KMS-11 (cell line): Measurements from ENCODE around the gene SARS1.

ENCODE experiments used
- H2AFZ ChIP-seq: fragments of 200-600 bp; sonication (generic); 2 replicates; pipeline ENCODE4 v1.6.1; 2016; ENCODE audit warnings: antibody characterized with exemption, mixed run types, low read depth
- H3K27ac ChIP-seq: fragments of 200-600 bp; sonication (generic); 2 replicates; pipeline ENCODE4 v1.6.1; 2016; ENCODE audit warnings: mild to moderate bottlenecking, mixed run types
- H3K27me3 ChIP-seq: fragments of 200-600 bp; sonication (generic); 2 replicates; pipeline ENCODE4 v1.6.1; 2017; ENCODE audit warnings: mild to moderate bottlenecking, low read depth, mixed run types, moderate library complexity; ENCODE audit not compliant: insufficient read depth
- H3K36me3 ChIP-seq: fragments of 200-600 bp; sonication (generic); 2 replicates; pipeline ENCODE4 v1.6.1; 2017; ENCODE audit warnings: mild to moderate bottlenecking, mixed run types; ENCODE audit not compliant: insufficient read depth
- H3K4me1 ChIP-seq: fragments of 200-600 bp; sonication (generic); 2 replicates; pipeline ENCODE4 v1.6.1; 2016; ENCODE audit warnings: mild to moderate bottlenecking, low read depth, mixed run types; ENCODE audit not compliant: poor library complexity, severe bottlenecking
- H3K4me2 ChIP-seq: fragments of 200-600 bp; sonication (generic); 2 replicates; pipeline ENCODE4 v1.7.0; 2016; ENCODE audit warnings: mild to moderate bottlenecking, mixed run types
- H3K4me3 ChIP-seq: fragments of 200-600 bp; sonication (generic); IDR thresholded peaks from 2 replicates; pipeline ENCODE4 v1.6.1; 2017; ENCODE audit warnings: low read depth, low read length, mixed read lengths; ENCODE audit not compliant: insufficient read depth
- H3K79me2 ChIP-seq: fragments of 200-600 bp; sonication (generic); 2 replicates; pipeline ENCODE4 v1.6.1; 2016; ENCODE audit warnings: low read depth, mixed run types; ENCODE audit not compliant: insufficient read depth
- H3K9ac ChIP-seq: fragments of 200-600 bp; sonication (generic); 2 replicates; pipeline ENCODE4 v1.6.1; 2016; ENCODE audit warnings: mild to moderate bottlenecking, mixed run types
- H4K20me1 ChIP-seq: fragments of 200-600 bp; sonication (generic); 2 replicates; pipeline ENCODE4 v1.6.1; 2016; ENCODE audit warnings: mild to moderate bottlenecking, mixed run types; ENCODE audit not compliant: insufficient read depth
- CTCF ChIP-seq: fragments of 200-600 bp; sonication (generic); conservative IDR thresholded peaks from 2 replicates; pipeline ENCODE4 v1.6.1; 2017; ENCODE audit warnings: low read depth, mild to moderate bottlenecking, antibody characterized with exemption, low read length, moderate library complexity, mixed read lengths

Gene SARS1

GRCh38 chr1:109225308-109225707, 11.6 kb downstream of the SARS1 start:
- Histone ChIP-seq H3K79me2 (peaks cover 69% of the 10 kb centered on the region), H2AFZ (no peak overlapping the region), H3K36me3 (peaks cover 15% of the 10 kb centered on the region; the same call in 1 of the 2 replicates), H3K27me3 (no peaks in the 10 kb centered on the region), H4K20me1 (0 out of 2 replicates have a peak, but pooled peaks cover 1% of the 10 kb centered on the region), H3K9ac (no peak overlapping the region), H3K4me2 (no peak overlapping the region), H3K4me1 (peaks cover 10% of the 10 kb centered on the region), H3K27ac (no peak overlapping the region), H3K4me3 (no peak overlapping the region)
- no peak for TF ChIP-seq CTCF

- H3K4me1 ChIP-seq, result peaks cover 6% of the 10 kb centered on the region
These were observed 12.2 kb downstream of the SARS1 start for GRCh38 chr1:109225711-109226445.

DNA sequence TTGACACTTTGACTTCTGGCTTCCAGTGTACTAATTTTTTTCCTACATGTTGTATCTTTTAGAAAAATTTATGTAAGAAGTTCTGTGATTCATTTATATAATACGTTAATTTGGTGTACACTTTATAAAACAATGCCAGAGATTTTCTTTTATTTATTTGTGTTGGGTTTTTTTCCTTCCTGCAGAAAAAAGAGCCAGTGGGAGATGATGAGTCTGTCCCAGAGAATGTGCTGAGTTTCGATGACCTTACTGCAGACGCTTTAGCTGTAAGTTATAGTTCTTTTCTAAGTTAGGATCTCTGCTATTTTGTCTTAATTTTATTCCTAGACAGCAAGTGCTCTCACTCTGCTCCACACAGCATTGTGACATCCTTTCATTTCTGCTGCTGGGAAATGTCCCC, 14.4 kb downstream of the SARS1 start:
- Histone ChIP-seq H3K79me2 (peaks cover 42% of the 10 kb centered on the region), H3K9ac (no peak overlapping the region), H3K4me3 (no peak overlapping the region), H3K27ac (no peak overlapping the region), H2AFZ (no peak overlapping the region), H3K27me3 (no peaks in the 10 kb centered on the region), H3K36me3 (peaks cover 20% of the 10 kb centered on the region; the same call in 1 of the 2 replicates), H3K4me2 (no peak overlapping the region), H3K4me1 (no peaks in the 10 kb centered on the region), H4K20me1 (no peaks in the 10 kb centered on the region)
- no peak for TF ChIP-seq CTCF

More at GRCh38 chr1:109225711-109226445, 12.2 kb downstream of the SARS1 start:
- no peak overlapping the region for H3K4me3 ChIP-seq
- no peak overlapping the region for H3K4me2 ChIP-seq
- no peaks in the 10 kb centered on the region for H3K27me3 ChIP-seq
- H2AFZ ChIP-seq, result no peak overlapping the region
- no peak overlapping the region for H3K9ac ChIP-seq
- H3K27ac ChIP-seq, result no peak overlapping the region
- no peaks in the 10 kb centered on the region for H4K20me1 ChIP-seq
- TF ChIP-seq CTCF, result no peak
- H3K79me2 ChIP-seq, result peaks cover 63% of the 10 kb centered on the region
- H3K36me3 ChIP-seq, result peaks cover 15% of the 10 kb centered on the region; the same call in 1 of the 2 replicates

DNA sequence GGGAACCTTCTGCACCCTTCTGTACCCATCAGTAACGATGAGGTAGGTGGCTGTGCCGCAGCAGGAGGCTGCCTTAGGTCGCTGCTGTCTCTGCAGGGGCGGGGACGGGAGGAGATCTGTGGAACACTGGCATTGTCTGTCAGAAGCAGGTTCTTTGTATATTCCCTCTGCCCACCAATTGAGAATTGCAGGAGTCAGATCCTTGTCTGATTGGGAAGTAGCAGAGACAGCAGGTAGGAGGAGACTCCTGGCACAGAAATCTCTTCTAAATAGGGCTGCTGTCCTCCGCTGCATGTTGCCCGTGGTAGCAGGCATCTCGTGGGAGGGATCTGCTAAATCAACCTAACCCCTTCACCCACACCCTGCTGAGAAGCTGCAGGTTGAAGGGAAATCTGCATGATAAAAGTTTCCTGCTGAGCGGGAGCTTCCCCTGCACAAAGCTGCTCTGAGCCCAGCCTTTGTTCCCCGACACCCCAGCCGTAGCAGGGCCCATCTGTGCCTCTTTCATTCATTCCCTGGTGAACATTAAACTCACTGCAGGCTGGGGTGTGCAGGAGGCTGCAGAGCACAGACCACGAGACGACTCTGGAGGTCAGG, 15.9 kb downstream of the SARS1 start:
- Histone ChIP-seq H3K4me3 (no peak overlapping the region), H3K4me2 (no peak overlapping the region)

More for the DNA sequence above, 15.9 kb downstream of the SARS1 start:
- no peaks in the 10 kb centered on the region for H4K20me1 ChIP-seq
- no peak overlapping the region for H3K9ac ChIP-seq
- H3K27me3 ChIP-seq, result no peaks in the 10 kb centered on the region
- H2AFZ ChIP-seq, result no peak overlapping the region
- no peak for TF ChIP-seq CTCF
- peaks cover 28% of the 10 kb centered on the region; the same call in 1 of the 2 replicates for H3K79me2 ChIP-seq
- no peaks in the 10 kb centered on the region for H3K4me1 ChIP-seq
- peaks cover 20% of the 10 kb centered on the region; the same call in 1 of the 2 replicates for H3K36me3 ChIP-seq
- no peak overlapping the region for H3K27ac ChIP-seq
